H9 (cell line): Measurements from ENCODE around the gene MALRD1. TPM values are rescaled to one million over a fixed set of nuclear protein-coding genes. Genes with fewer than 3 reads are reported as not detected.

Experiments
- DNase-seq: peaks from one replicate; pipeline ENCODE4 v3.0.0-alpha.2; 2017
- H2AFZ ChIP-seq: one replicate; pipeline ENCODE4 v1.6.1; 2013; ENCODE audit warnings: mild to moderate bottlenecking, low read length, control low read depth, moderate library complexity
- H2AK5ac ChIP-seq: 2 replicates; pipeline ENCODE4 v1.6.1; 2013; ENCODE audit warnings: low read length, control low read depth, mixed read lengths; ENCODE audit not compliant: insufficient read length
- H2BK120ac ChIP-seq: one replicate; pipeline ENCODE4 v1.6.1; 2013; ENCODE audit warnings: low read depth, mild to moderate bottlenecking, low read length, control low read depth, inconsistent platforms; ENCODE audit not compliant: poor library complexity, severe bottlenecking
- H2BK12ac ChIP-seq: 2 replicates; pipeline ENCODE4 v1.6.1; 2013; ENCODE audit warnings: low read length, control low read depth, mixed read lengths, low read depth; ENCODE audit not compliant: insufficient read length
- H2BK15ac ChIP-seq: 2 replicates; pipeline ENCODE4 v1.6.1; 2013; ENCODE audit warnings: low read depth, low read length, control low read depth
- H2BK20ac ChIP-seq: one replicate; pipeline ENCODE4 v1.6.1; 2013; ENCODE audit warnings: low read depth, mild to moderate bottlenecking, low read length, control low read depth, inconsistent platforms; ENCODE audit not compliant: poor library complexity, severe bottlenecking
- H2BK5ac ChIP-seq: 2 replicates; pipeline ENCODE4 v1.6.1; 2013; ENCODE audit warnings: low read length, control low read depth, mixed read lengths; ENCODE audit not compliant: insufficient read length
- H3K14ac ChIP-seq: 2 replicates; pipeline ENCODE4 v1.6.1; 2013; ENCODE audit warnings: low read length, control low read depth; ENCODE audit not compliant: insufficient read depth
- H3K18ac ChIP-seq: 2 replicates; pipeline ENCODE4 v1.6.1; 2013; ENCODE audit warnings: low read depth, mild to moderate bottlenecking, mixed read lengths, low read length, control low read depth; ENCODE audit not compliant: insufficient read length
- H3K23ac ChIP-seq: 2 replicates; pipeline ENCODE4 v1.6.1; 2013; ENCODE audit warnings: low read length, control low read depth, mixed read lengths, low read depth; ENCODE audit not compliant: insufficient read length
- H3K23me2 ChIP-seq: 2 replicates; pipeline ENCODE4 v1.6.1; 2013; ENCODE audit warnings: low read depth, mild to moderate bottlenecking, mixed read lengths, low read length, control low read depth; ENCODE audit not compliant: insufficient read length, poor library complexity, severe bottlenecking
- H3K27ac ChIP-seq: 2 replicates; pipeline ENCODE4 v1.5.1; 2013; ENCODE audit warnings: low read length, control low read depth, mixed read lengths, low read depth; ENCODE audit not compliant: insufficient read length
- H3K27me3 ChIP-seq: 2 replicates; pipeline ENCODE4 v1.6.1; 2013; ENCODE audit warnings: low read length, control low read depth, inconsistent platforms; ENCODE audit not compliant: insufficient read depth
- H3K4ac ChIP-seq: 2 replicates; pipeline ENCODE4 v1.6.1; 2013; ENCODE audit warnings: low read depth, mild to moderate bottlenecking, control low read depth, inconsistent platforms, low read length, moderate library complexity
- H3K4me1 ChIP-seq: 2 replicates; pipeline ENCODE4 v1.6.1; 2013; ENCODE audit warnings: low read length, control low read depth, inconsistent platforms; ENCODE audit not compliant: insufficient read depth
- H3K4me2 ChIP-seq: 2 replicates; pipeline ENCODE4 v1.6.1; 2013; ENCODE audit warnings: low read length, control low read depth, mixed read lengths; ENCODE audit not compliant: insufficient read length, insufficient read depth
- H3K56ac ChIP-seq: 2 replicates; pipeline ENCODE4 v1.6.1; 2013; ENCODE audit warnings: low read depth, mild to moderate bottlenecking, mixed read lengths, low read length, control low read depth; ENCODE audit not compliant: insufficient read length
- H3K79me1 ChIP-seq: 2 replicates; pipeline ENCODE4 v1.6.1; 2013; ENCODE audit warnings: low read depth, mild to moderate bottlenecking, moderate library complexity, low read length, control low read depth, inconsistent platforms; ENCODE audit not compliant: insufficient read depth, poor library complexity, severe bottlenecking
- H3K79me2 ChIP-seq: 2 replicates; pipeline ENCODE4 v1.6.1; 2013; ENCODE audit warnings: low read length, control low read depth, inconsistent platforms; ENCODE audit not compliant: insufficient read depth
- H3K9ac ChIP-seq: 2 replicates; pipeline ENCODE4 v1.6.1; 2013; ENCODE audit warnings: low read length, control low read depth, mixed read lengths; ENCODE audit not compliant: insufficient read length; ENCODE audit errors: extremely low read depth
- H3K9me3 ChIP-seq: one replicate; pipeline ENCODE4 v1.6.1; 2013; ENCODE audit warnings: low read depth, low read length, inconsistent platforms; ENCODE audit not compliant: control insufficient read depth
- H3T11ph ChIP-seq: one replicate; pipeline ENCODE4 v1.6.1; 2013; ENCODE audit warnings: mild to moderate bottlenecking, low read length, control low read depth, inconsistent platforms
- H4K20me1 ChIP-seq: one replicate; pipeline ENCODE4 v1.6.1; 2013; ENCODE audit not compliant: control insufficient read depth, insufficient read length, insufficient read depth
- H4K5ac ChIP-seq: 2 replicates; pipeline ENCODE4 v1.6.1; 2013; ENCODE audit warnings: low read depth, mild to moderate bottlenecking, mixed read lengths, low read length, control low read depth; ENCODE audit not compliant: insufficient read length
- H4K8ac ChIP-seq: replicated peaks from 2 replicates; pipeline ENCODE4 v1.6.1; 2013; ENCODE audit warnings: low read length, control low read depth, mixed read lengths, low read depth; ENCODE audit not compliant: insufficient read length
- H4K91ac ChIP-seq: 2 replicates; pipeline ENCODE4 v1.6.1; 2013; ENCODE audit warnings: low read depth, mild to moderate bottlenecking, moderate library complexity, mixed read lengths, low read length, control low read depth; ENCODE audit not compliant: insufficient read length
- H3K27ac Mint-ChIP-seq, 3 experiments: 2 replicates in 2 of 3; 3 replicates in 1 of 3; pipeline ENCODE4 v1.8.0; 2020 to 2021; ENCODE audit warnings: mixed read lengths in 3 of 3, mild to moderate bottlenecking in 1 of 3, moderate library complexity in 1 of 3
- H3K27me3 Mint-ChIP-seq: 2 replicates; pipeline ENCODE4 v1.8.0; 2021; ENCODE audit warnings: low read depth, mild to moderate bottlenecking, moderate library complexity, mixed read lengths
- H3K36me3 Mint-ChIP-seq, 3 experiments: 2 replicates in 2 of 3; 3 replicates in 1 of 3; pipeline ENCODE4 v1.8.0; 2020 to 2021; ENCODE audit warnings: low read depth in 3 of 3, mixed read lengths in 3 of 3; ENCODE audit not compliant: insufficient read depth in 1 of 3
- H3K4me1 Mint-ChIP-seq, 2 experiments: 2 replicates each; pipeline ENCODE4 v1.8.0; 2020; ENCODE audit warnings: mixed read lengths in 2 of 2
- H3K4me3 Mint-ChIP-seq, 2 experiments: 2 replicates in 1 of 2; 3 replicates in 1 of 2; pipeline ENCODE4 v1.8.0; 2020 to 2021; ENCODE audit warnings: mild to moderate bottlenecking in 2 of 2, mixed read lengths in 2 of 2, moderate library complexity in 1 of 2
- H3K9me3 Mint-ChIP-seq, 2 experiments: 2 replicates in 1 of 2; 3 replicates in 1 of 2; pipeline ENCODE4 v1.8.0; 2020; ENCODE audit warnings: mild to moderate bottlenecking in 2 of 2, mixed read lengths in 2 of 2, moderate library complexity in 1 of 2
- CTCF ChIP-seq: fragments of 200-600 bp; sonication (generic); conservative IDR thresholded peaks from 3 replicates; pipeline ENCODE4 v1.8.0; 2021; ENCODE audit warnings: antibody characterized with exemption, mild to moderate bottlenecking
- WGBS: extraction: QIAGEN DNeasy Blood & Tissue Kit; methylation state at CpG from one replicate; pipeline ENCODE4 v1.1.7; 2013; ENCODE audit warnings: missing lambda C conversion rate, low lambda C conversion rate, mixed read lengths; ENCODE audit not compliant: insufficient read length; ENCODE audit errors: extremely low coverage; 5-methylcytosine and 5-hydroxymethylcytosine counted together
- total RNA-seq: library from RNA; stranded (reverse); gene quantifications from 2 replicates; pipeline ENCODE4 v1.2.1, GENCODE V29; 2021

MALRD1 gene
- total RNA-seq, 1 experiment from 2014 or later, result 0.20 TPM

GRCh38 chr10:19290770-19291169, 242.2 kb downstream of the MALRD1 start:
- H3K4me3 Mint-ChIP-seq, result no peak overlapping the region
- no peak for DNase-seq
- H3K4me1 ChIP-seq, result no peaks in the 10 kb centered on the region
- no peak overlapping the region for H2AFZ ChIP-seq
- no CpG with 5 or more reads among the region's 1 CpG for WGBS
- no peak overlapping the region for H2BK20ac ChIP-seq
- no peaks in the 10 kb centered on the region for H4K20me1 ChIP-seq
- no peak overlapping the region for H2BK12ac ChIP-seq
- H2BK120ac ChIP-seq, result no peak overlapping the region
- no peak overlapping the region for H3K4ac ChIP-seq
- no peak overlapping the region for H4K8ac ChIP-seq
- TF ChIP-seq CTCF, result no peak
- no peaks in the 10 kb centered on the region for H3K4me1 Mint-ChIP-seq
- no peak overlapping the region for H3K56ac ChIP-seq
- H3K18ac ChIP-seq, result no peak overlapping the region
- no peak overlapping the region for H3K14ac ChIP-seq
- H3K79me1 ChIP-seq, result no peaks in the 10 kb centered on the region
- no peak overlapping the region for H4K5ac ChIP-seq
- no peaks in the 10 kb centered on the region for H3K27me3 Mint-ChIP-seq
- no peak overlapping the region for H3K9ac ChIP-seq
- no peak overlapping the region for H3T11ph ChIP-seq
- no peak overlapping the region for H3K27ac ChIP-seq
- no peaks in the 10 kb centered on the region for H3K79me2 ChIP-seq
- H4K91ac ChIP-seq, result no peak overlapping the region
- no peak overlapping the region for H3K4me2 ChIP-seq
- no peak overlapping the region for H2AK5ac ChIP-seq
- peaks cover 0 to 2% (median 0%) of the 10 kb centered on the region in 3 experiments; a peak in 1 of 7 replicates for H3K36me3 Mint-ChIP-seq
- no peak overlapping the region for H3K27ac Mint-ChIP-seq
- H3K23me2 ChIP-seq, result no peaks in the 10 kb centered on the region
- no peak overlapping the region for H3K23ac ChIP-seq
- H2BK5ac ChIP-seq, result no peak overlapping the region
- no peaks in the 10 kb centered on the region for H3K9me3 ChIP-seq
- peaks cover 0 to 2% of the 10 kb centered on the region in 2 experiments; a peak in 2 of 5 replicates for H3K9me3 Mint-ChIP-seq
- no peaks in the 10 kb centered on the region for H3K27me3 ChIP-seq
- H2BK15ac ChIP-seq, result no peak overlapping the region
